ENCODE results near the gene IMMP2L.

IMMP2L gene

DNA sequence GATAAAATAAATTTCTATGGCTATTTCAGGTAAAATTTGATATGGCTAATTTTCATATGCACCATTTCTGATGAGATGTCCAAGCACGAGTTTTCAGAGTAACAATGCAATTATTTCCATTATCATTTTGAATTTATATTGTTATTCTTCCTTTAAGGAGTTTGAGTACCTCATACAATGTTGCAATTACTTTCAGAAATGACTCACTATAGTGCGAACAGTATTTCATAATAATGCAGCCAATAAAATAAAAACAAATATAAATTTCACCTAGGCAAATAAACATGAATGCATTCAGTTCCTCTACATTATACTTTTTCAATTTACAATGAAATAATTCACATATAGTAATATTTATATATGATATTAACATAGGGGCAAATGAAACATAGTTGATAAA lies 550.1 kb downstream of the IMMP2L start:
- no peak for DNase-seq

DNA sequence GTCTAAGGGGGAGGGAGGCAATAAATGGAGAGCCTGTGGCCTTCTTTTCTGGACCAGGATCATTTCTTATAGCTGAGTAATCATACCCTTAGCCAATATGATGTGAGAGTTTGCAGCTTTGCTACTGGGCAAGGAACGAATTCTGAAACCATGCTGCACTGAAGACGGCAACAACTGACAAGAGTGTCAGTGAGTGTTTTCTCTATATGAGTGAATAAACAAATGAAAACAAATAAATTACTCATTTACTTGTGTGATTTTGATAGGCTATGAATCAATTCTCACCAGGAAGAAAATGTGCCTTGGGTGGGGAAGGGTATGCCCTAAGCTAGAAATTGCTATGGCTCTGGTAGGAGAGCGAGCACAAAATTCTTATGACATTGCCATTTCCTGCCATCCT lies 550.8 kb downstream of the IMMP2L start:
- no peak for DNase-seq

DNA sequence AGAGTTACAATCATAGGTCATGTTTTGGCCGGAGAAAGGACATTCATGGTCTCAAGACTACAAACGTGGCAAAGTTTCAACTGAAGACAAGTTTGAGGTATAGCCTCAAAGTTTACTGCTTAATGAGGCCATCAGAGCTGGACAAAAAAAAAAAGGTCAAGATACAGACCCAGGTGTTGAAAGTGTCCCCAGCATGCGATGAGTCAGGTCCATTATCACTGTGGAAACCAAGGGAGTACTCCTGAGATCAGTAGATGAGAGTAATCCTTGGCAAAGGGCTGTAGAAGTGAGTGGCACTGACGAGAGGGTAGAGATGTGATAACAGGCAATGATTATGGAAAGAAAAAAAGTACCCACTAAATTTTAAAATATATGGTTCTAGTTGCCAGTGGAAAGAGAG lies 551.5 kb downstream of the IMMP2L start:
- DNase-seq: no peak

DNA sequence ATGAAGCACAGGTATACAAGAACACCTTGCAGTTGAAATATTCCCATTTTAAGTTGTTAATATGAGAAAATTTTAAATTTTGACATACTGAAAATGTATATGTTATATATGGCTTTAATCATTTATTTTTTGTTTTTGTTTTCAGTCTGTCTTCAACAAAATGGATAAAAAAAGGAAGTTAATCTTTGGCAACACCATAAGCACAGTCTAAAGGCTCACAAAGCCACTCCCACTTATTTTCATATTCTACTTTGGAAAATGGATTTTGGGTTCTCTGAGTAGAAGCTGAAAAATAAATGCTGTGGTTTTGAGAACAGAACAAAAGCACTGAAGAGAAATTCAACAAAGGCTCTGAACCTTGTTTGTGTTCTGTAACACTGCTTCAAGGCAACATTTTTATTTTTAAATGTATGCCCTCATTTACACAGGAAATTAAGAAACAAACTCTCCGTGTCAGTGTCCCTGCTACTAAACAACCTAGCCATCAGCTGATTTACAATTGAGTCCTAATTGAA lies 552.7 kb downstream of the IMMP2L start:
- no peak for DNase-seq

DNA sequence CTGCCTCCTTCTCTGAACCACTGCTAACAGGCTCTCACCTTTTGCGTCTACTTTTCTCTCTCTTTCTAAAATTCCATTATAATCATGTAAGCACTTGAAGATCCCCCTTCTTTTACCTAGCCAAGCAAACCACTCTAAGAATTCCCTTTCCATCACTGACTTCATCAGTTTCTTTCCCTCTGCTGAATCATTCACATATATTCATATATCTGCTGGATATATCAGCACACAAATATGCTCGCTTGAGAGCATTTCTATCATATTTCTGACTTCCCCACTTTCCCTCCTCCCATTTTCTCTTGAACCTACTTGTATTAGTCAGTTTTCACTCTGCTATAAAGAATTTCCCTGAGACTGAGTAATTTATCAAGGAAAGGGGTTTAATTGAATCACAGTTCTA lies 555.6 kb downstream of the IMMP2L start:
- no peak for DNase-seq

DNA sequence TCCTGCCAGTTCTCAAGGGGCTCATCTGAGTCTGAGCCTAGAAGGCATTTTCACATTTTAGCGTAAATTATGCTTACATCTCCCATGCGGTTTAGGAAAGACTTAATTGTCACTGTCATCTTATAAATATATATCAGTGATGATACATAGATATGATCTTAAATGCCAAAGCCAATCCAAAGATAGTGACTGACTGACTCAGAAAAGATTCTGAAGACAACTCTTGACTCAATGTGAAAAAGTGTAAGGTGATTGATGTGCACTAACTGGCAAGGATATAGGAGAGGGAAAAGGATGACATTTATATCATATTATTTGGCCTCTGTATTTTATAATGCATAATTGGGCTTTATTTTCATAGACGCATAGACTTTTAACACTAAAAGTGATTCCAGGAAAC lies 556.3 kb downstream of the IMMP2L start:
- DNase-seq: no peak

DNA sequence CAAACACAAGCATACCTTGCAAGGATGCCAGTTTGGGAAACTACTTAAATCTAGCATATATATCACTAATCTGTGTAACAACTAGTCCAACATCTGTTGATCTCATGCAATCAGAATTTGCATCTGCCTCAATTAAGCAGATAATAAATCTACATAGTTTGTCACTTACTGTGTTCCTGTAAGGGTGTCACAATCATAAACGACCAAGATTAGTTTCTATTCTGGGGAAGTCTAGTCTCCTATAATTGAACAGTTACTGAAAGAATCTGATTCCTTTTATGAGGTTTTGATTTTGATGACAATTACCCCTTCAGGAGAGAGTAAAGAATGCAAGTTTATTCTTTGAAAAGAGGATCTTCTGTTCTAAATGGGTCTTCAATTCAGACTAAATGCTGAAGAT lies 556.8 kb downstream of the IMMP2L start:
- DNase-seq: no peak

DNA sequence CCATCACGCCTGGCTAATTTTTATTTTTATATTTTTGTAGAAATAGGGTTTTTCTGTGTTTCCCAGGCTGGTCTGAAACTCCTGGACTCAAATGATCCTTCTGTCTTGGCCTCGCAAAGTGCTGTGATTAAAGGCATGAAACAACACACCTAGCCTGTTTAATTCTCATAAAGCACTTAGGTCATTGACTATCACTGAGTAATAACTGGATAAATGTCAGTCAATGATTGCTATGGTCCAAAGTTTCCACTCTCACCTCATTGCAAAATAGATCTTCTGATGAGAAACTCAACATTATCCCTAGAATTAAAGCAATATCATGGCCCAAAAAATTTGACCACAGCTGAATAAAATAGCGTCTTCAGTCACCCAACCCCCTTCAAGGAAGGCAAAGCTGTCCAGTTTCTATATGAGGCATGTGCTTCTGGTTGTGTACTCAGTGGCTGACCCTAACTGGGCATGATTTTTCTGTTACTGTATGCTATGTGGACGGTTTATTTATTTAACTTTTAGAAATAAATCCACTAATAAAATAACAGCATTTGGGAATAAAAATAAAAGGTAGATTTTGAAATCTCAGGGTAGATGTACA lies 557.9 kb downstream of the IMMP2L start:
- no peak for DNase-seq

DNA sequence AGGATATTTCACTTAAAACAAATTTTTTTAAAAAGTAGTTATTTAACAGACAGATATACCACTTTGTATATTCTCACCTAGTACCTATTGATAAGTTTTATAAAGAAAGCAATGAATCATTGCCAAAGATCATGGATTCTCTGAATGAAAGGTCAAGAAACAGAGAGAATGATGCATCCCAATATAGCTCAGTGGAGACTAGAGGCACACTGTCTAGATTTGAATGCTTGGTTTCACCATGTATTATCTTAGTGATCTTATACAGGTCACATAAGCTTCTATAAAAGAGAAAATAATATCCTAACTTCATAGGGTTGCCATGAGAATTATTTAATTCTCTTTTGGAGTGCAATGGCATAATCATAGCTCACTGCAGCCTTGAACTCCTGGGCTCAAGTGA lies 558.4 kb downstream of the IMMP2L start:
- DNase-seq: no peak

DNA sequence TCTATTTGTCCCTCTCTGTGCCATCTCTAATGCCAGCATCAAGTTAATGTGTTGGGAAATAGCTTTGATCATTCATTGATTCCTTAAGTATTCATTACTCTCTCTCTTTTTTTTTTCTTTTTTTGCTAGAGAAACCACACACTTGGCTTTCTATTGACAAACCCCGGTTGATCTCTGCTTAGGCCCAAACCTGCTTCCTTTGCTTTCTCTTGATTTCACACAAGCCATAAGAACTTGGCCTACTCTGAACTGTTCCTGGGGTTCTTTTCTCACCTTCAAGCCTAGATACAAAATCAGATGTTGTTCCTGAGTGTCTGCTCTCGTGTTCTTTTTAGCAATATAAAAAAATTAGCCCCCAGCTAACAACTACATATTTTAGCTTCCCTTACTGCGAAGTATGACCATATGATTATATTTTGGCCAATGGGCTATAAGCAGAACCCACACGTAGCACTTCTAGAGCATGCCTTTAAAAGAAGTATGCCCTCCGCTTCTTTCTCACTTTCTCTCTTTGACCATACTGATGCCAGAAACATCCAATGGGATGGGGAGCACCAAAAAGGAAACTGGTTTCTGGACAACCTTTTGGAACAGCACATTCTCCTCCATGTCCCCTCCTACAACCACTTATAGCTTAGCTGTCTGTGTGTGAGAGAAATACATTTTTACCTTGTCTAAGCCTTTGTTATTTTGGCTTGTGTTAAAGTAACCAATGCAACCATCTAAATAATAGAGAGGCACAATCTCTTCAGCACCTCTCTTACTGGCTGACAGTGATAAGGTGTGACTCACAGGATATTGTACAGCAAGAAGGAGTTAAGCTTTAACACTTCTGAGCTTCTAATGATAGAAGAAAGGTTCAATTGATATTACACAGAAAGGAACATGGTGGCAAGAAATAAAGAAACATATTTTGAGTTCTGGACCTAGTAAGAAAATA lies 568.0 kb downstream of the IMMP2L start:
- no peak for DNase-seq

DNA sequence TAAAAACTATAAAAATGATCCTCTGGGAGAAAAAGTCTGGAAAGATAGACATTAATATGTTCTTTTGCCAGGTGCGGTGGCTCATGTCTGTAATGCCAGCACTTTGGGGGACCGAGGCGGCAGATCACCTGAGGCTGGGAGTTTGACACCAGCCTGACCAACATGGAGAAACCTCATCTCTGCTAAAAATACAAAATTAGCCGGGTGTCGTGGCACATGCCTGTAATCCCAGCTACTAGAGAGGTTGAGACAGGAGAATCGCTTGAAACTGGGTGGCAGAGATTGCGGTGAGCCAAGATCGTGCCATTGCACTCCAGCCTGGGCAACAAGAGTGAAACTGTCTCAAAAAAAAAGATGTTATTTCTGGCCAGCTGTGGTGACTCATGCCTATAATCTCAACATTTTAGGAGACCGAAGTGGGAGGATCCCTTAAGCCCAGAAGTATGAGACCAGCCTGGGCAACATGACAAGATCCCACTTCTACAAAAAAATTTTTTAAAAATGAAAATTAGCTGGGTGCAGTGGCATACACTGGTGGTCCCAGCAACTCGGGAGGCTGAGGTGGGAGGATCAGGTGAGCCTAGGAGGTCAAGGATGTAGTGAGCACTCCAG lies 573.3 kb downstream of the IMMP2L start:
- DNase-seq: no peak

DNA sequence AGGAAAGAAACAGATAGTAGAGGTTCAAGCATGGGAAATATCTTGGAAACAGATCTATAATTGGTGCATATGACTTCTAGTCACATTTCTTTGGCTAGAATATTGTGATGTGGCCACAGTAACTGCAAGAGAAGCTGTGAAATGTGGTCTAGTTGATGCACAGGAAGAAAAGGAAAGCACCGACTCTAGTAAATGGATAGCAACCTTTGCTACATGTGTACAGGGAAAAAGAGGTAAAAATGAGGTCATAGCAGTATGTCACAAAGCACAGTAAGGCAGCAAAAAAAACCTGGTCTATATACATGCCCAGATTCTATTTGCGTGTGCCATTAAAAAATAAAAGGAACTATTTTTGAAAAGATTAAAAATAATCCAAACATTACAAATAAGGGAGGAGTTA lies 573.9 kb downstream of the IMMP2L start:
- no peak for DNase-seq

DNA sequence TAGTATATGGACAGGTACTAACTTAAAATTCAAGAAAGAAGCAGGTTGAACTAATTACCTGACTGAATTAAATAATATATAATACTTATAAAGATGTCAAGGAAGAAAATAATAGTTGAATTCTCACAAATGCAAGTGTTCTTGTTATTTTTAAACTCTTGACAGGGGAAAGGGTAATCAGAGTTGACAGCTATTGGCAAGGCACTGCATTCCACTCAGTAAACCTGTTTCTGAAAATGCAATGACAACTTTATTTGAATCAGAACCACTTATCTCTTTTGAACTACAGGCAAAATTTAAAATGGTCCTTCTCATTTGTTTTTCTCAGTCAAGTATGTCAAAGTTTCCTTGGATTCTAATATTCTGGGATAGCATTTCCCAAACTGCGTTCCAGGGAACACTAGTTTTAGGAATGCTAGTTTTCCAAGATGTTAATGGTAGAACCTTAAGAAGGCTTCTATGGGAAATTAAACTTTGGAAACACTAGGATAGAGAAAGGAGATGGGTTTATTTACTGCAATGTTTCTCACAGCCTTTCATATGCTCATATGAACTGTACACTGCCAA lies 575.1 kb downstream of the IMMP2L start:
- no peak for DNase-seq

DNA sequence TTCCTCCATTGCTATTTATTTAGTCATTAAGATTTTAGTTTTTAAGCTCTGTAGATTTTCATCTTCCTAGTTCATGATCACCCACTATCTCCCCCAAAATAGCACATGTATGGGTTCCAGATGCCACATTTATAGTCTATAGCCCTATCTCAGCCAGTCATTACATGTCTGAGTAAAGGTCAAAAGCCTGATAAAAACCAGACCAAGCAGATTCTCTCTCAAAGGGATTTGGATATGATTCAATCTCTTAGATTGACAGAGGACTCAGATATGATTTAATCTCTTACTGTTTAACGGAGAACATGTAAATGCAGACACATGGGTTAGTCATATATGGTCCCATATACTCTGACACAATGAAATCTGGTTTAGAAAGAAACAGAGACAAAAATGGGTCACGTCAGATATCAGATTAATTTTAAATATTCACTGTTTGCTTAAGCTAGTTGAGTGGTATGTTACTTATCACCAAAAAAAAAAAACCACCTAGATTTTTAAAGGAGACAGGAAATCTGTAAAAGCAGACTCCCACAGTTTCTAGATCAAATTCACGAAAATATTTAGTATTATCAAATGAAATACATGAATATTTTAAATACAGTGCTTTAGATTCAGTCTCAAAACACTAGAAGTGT lies 578.4 kb downstream of the IMMP2L start:
- DNase-seq: no peak

DNA sequence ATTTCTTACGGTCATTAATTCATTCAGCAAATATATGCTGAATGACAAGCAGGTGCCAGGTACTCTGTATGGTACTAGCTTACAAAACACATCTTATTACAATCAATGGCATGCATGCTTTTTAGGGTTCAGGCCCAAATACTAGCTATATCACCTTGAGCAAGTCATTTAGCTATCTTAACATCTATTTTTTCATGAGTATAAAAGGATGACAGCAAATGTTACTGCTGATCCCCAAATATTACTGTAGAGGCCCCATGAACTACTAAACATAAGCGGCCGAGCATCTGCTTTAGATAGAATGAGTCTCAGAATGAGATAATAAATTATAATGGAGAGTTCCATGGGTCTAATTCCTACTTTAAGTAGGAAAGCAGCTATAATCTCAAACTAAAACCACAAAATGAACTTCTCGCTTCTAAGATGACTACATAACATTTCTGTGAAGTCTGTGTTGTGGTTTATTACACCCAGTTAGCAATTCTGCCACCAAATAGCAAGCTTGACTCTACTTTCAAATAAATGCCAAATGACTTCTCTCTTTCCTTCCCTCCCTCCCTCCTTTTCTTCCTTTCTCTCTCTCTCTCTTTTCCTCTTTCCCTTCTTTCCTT lies 585.1 kb downstream of the IMMP2L start:
- DNase-seq: no peak

DNA sequence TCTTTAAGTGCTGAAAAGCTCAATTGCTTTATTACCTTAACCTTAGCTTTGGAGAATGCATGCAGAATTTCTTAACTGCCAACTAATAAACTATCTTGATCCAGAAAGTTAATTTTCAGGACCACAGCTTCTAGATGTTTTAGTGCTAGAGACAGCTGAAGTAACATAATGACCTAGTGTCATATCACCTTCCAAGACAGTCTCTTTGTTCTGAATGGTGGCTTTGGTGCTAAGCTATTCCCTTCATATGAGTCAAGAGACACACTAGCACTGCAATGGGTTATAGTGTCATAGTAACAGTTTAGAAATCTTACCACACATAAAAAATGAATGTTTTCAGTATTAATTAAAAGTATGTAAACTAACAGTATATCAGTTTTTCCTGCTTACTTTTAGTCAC lies 586.8 kb downstream of the IMMP2L start:
- DNase-seq: no peak

DNA sequence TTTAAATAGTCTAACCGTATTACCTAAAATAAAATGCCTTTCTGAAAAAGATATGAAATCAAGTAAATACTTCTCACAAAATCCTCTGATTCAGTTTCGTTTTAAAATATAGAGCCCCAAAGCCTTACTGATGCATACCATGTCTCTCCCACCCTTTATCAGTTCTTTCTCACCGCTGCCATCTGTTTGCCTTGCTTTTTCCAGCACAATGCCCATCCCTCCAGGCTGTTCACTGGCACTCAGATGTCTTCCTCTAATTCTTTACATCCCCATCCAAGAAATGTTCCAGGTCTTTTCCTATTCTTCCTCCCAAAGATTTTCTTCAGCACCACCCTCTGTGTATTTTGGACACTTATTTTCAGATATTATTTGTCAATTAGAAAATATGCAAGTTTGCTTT lies 587.9 kb downstream of the IMMP2L start:
- no peak for DNase-seq

DNA sequence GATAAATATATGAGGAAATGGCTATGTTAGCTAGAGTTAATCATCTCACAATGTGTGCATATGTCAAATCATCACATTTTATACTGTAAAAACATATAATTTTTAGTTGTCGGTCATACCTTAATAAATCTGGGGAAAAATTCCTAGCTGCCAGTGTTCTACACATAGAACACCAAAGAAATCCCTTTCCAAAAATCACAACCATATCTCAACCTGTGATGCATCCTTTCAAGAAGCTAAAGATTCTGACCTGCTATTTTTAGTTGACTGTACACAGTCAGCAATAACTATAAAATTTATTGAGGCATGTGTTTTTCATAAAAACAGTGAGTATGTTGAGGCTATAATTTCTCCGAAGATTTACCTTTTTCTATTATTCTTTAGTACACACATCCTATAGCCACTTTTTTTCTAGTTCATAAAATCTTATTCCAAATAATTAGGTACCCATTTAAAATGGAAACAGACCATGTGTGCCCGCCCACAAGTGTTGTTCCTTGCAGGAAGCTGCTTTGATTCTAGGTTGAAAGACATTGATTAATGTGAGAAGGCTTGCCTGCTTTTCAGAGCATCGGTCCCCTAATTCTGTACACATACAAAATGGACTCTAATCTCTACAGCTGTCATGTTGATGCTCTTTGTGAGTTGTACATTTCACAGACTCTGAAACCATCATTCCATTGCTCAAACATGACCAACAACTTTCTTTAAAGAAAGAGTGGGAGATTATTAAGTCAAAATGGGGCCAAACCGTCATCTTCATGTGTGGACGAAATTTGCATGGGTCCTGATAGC lies 588.9 kb downstream of the IMMP2L start:
- no peak for DNase-seq

DNA sequence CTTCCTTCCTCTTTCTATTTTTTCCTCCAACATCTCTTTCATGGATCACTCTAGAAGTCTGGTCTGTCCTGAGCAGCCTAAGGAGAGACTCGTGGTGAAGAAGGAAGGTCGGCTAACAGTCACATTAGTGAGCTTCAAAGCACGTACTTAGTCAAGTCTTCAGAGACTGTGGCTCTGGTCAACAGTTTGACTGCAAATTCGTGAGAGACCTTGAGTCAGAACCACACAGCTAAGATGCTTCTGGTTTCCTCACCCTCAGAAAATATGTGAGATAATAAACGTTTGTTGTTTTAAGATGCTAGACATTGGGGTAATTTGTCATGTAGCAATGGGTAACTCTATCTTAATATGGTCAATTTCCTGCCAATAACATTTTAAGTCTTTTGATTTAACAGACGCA lies 597.5 kb downstream of the IMMP2L start:
- DNase-seq: no peak

DNA sequence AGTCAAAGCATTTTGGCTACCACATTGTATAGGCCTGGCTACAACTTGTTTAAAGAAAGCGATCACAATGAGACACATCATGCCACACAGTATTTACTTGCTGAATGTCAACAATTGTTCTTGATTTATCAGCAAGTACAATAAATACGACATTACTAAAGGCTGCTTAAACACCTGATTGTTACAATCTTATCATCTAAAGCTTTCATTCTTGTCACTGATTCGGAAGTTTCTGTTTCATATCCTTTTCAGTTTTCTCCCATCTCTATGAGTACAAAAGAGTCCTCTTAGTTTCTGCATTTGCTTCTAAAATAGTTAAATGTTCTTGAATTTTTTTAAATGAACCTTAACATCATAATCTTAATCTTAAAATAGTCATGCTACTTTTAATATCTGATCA lies 599.5 kb downstream of the IMMP2L start:
- no peak for DNase-seq

DNA sequence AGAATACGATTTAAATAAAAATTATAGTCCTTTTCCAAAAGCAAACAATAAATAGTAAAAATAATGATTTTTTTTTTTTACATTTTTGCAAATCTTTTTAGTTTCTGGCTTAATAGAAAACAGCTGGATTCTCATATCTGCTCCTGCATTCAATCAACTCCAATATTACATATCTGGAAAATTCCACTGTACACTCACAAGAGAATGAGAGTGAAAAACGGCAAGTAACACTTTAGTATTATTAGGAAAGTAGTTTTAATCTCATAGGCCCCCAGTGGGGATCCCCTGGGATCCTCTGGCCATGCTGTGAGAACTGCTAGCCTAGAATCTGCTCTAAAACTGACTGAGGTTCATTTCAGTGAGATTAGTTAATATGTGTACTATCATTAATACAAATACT lies 599.9 kb downstream of the IMMP2L start:
- DNase-seq: no peak

DNA sequence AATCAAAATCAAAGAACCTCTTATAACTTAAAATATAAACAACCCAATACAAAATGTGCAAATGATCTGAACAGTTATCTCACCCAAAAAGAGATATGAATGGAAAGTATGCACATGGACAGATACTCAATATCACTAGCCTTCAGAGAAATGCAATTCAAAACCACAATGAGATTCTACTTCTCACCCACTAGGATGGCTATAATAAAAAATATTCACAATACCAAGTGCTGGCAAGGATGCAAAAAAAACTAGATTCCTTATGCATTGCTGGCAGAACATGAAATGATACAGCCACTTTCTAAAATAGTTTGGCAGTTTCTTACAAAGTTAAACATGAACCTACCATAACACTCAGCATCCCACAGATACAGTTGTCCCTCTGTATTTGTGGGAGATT lies 601.5 kb downstream of the IMMP2L start:
- no peak for DNase-seq
